Hippocampal formation (tissue), 2 donors: ENCODE results near the gene SRP68.
A peak's percentile ranks its signal among the peaks of the same experiment; 100 is the strongest.

Experiments
- DNase-seq, 2 donors: peaks; one replicate each; lab custom pipeline; 2025; lab: John Stamatoyannopoulos, UW

SRP68 gene

DNA sequence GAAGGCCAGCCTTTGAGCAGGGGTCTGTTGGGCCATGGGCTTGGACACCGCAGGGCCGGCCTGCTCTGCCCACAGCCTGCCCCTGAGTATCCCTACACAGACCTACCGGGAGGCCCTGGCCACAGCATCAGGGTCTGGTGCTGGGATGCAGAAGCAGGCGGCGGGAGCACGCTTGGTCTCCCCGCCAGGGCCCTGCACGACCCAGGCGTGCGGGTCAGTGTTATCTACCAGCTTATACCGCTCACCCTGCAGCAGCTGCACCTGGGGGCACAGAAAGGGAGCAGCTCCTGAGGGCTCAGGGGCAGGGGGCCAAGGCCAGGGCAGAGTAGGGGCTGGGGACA lies 54.0 kb downstream of the SRP68 start:
- no peak for DNase-seq

DNA sequence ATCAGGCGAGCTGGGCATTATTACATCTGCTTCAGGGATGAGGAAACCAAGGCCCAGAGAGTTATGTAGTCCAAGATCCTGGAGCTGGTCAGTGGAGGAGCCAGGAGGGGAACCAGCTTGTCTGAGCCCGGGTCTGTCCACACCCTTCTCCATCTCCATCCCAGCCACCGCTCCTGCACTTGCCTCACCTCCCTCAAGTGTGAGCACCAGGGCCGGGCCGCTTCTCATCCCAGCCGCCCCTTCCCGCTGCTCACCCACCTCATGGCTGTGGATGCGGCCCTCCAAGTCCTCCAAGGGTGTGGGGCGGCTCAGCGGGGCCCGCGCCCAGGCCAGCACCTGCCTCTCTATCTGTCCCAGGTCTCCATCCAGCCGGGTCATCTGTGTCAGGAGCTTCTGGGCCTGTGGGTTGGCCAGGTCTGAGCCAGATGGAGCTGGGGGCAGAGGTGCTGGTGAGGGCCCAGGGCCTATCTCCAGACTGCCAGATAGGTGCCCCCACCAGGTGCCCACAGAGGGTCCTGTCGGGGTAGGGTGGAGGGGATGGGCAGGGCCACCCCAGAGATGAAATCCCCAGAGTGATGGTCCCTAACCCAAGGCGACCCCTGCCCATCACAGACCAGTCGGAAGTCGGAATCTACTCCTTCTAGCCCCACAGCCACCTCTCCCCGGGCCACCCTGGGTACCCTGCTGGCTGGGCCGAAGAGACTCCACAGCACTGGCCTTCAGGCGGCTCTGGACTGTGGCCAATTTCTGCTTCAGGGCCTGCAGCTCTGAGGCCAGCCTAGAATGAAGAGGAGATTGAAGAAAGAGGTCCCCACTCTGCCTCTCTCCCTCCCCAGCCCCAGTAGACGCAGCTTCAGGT lies 54.6 kb downstream of the SRP68 start:
- no peak for DNase-seq

DNA sequence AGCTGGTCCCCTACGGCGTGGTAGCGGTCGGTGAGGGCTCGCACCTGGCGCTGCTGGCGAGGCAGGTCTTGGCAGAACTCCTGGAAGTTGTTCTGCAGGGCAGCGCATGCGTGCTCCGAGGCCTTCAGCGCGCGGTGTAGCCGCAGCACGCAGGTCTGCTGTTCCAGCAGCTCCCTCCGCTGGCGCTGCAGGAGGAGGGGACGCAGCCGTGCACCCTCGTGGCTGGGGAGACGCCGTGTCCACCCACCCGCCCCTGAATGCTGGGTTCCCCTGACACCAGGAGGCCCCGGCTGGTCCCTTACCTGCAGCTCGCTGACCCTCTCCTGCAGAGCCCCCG lies 57.4 kb downstream of the SRP68 start:
- no peak for DNase-seq

DNA sequence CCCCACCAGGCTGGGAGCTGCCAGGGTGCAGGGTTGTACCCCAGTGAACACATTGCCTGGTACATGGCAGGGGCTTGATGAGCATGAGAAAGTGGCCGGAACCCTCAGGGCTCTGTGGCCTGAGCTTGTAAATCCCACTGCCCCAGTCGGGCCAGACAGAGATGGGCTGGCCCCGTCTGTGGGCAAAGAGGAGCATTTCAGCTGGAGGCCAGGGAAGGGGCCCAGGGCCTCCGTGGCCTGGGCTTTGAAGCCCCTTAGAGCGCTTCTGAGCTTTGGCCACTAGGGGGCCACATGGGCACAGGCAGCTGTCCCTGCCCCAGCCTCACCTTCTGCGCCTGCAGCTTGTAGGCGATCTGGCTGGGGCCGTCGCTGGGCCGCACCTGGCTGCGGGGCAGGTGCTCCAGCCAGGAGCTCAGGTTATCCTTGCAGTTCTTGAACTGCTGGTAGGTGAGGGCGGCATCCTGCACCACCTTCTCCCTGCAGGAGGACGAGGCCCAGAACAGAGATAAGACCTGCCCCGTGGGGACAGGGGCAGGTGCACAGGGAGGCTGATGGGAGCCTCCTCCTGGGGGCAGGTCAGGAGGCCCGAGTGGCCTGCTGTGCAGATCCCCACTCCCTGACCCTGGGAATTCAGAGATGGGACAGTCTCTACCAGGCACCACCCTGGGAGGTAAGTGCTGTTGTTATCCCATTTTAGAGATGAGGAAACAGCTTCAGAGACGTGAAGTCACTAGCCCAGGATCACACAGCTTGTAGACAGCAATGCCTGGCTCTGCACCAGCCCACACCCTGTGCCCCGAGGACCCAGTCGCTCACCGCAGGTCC lies 58.0 kb downstream of the SRP68 start:
- DNase-seq = peak; percentile 3 to 41

DNA sequence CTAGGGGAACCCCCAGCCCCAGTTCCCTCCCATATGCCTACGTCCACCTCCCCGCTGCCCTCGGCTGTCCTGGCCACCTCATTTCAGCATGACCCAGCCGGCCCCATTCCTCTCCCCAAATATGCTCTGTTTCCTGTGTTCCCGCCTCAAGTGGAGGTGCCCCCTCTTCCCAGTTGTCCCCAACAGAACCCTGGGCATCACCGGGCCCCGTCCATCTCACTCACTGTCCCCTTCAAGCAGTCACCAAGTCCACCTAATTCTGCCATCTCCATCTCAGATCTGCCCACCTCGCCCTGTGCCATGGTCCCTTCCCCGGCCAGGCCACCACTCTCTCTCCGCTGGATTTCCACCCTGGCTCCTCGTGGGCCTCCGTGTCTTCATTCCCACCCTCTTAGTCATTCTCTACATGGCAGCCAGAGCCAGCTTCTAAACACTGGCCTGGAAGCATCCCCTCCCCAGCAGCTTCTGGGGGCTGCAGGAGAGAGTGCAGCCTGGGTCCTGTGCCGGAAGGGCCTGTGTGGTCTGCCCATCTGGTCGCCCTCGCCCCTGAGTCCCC lies 58.9 kb downstream of the SRP68 start:
- DNase-seq = no peak

DNA sequence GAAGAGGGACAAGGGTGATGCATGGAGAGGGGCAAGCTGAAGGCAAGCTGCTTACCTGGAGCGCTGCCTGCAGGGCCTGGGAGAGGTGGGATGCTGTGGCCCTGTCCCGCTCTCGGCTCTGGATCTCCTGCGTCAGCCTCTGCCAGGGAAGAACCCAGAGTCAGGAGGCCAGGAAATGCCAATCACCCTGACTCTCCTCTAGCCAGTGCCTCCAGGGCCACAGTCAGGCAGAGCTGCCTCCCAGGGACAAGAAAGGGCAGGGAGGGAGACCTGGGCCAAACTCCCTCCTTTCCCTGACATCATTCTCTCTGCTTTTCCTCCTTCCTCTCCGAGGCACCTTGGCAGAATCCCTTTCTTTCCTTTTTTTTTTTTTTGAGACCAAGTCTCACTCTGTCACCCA lies 60.4 kb downstream of the SRP68 start:
- no peak for DNase-seq

DNA sequence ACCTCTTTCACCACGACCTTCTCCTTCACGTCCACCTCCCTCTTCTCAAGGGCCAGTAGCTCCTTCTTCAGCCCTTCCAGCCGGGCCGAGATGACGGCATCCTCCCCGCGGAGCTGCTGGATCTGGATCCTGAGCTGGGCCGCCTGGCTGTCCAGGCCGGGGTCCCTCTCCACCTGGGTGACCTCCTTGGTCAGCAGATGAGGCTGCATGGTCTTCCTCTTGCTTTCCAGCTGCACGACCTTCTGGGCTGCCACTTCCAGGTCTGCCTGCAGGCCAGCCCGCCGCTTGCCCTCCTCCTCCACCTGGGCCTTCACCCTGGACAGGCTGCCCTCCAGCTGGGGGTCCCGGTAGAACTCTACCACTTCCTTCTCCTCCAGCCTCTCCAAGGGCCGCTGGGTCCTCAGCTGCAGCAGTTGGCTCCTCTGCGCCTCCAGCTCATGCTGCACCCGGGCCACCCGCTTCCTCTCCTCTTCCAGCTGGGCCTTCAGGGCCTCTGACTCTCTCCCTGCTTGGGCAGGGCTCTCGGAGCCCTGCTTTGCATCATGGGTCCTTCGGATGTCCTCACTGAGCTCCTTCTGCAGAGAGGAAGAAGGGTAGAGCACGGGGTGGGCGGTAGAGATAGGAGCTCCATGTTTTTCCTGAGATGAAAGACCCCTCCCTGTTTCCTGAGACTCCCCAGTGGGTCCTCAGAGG lies 62.2 kb downstream of the SRP68 start:
- no peak for DNase-seq

DNA sequence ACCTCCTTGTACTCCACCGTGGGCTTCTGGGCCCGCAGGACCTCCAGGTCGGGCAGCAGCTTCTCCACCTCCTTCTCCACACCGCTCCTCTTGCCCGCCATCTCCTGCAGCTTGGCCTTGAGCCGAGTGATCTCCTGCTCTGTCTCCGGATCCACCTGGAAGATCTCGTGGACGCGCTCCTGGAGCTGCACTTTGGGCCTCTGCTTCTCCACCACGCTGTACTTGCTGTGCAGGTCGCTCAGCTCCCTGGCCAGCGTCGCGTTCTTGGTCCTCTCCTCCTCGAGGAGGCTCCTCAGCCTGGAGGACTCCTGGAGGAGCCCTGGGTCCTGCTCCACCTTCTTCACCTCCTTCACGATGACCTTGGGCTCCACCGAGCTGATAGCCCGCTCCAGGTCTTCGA lies 62.9 kb downstream of the SRP68 start:
- no peak for DNase-seq

DNA sequence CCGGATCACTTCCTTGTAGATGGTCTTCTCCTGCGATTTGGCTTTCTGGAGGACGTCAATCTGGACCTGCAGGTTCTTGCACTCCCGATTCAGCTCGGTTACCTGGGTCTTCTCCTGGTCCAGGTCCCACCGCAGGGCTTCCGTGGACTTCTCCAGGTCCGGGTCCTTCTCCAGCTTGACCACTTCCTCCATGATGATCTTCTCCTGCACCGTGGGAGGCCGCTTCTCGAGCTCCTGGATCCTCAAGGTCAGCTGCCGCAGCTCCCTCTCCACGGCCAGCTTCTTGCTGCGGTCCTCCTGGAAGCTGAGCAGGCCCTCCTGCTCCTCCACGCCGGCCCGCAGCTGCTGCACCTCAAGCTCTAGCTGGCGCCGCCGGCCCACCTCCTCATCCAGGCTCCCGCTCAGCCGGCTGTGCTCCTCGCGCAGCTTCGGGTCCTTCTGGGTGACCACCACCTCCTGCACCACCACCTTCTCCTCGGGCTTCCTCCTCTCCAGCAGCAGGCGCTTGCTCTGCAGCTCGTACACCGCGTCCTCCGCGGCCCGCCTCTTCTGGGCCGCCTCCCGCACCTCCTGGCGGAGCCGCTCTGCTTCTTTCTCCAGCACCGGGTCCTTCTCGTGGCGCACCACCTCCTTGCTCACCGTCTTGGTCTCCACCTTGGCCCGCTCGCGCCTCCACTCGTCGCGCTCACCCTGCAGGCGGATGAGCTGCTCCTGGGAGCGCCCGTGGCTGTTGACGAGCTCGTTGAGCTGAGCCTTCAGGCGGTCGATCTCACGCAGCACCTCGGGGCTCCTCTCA lies 63.5 kb downstream of the SRP68 start:
- no peak for DNase-seq

DNA sequence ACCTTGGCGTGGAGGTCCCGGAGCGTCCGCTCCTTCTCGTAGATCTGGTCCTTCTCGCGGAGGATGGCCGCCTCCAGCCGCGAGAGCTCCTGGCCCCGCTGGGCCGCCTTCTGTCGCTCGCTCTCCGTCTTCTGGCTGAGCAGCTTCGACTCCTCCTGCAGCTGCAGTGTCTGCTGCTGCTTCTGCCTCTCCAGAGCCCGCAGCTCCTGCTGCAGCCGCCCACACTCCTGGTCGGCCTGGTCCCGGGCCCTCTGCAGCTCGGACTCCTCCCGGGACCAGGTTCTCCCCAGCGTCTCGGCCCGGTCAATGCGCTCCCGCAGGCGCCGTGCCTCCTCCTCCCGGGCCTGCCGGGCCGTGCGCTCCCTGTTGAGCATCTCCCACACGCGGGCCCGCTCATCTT lies 64.1 kb downstream of the SRP68 start:
- DNase-seq = no peak

DNA sequence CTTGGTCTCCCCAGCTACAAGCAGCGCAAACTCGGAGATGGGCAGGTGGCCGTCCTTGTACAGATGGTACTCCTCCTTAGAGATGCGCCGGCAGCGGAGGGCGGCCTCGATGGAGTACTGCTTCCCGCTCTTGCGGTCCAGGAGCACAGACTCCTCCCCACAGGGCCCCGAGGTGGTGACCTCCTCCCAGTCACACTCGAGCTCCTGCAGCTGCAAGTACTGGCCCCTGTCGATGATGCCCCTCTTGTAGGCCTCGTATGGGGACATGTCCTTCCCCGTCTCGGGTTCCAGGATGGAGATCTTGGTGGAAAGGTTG lies 64.5 kb downstream of the SRP68 start:
- no peak for DNase-seq

DNA sequence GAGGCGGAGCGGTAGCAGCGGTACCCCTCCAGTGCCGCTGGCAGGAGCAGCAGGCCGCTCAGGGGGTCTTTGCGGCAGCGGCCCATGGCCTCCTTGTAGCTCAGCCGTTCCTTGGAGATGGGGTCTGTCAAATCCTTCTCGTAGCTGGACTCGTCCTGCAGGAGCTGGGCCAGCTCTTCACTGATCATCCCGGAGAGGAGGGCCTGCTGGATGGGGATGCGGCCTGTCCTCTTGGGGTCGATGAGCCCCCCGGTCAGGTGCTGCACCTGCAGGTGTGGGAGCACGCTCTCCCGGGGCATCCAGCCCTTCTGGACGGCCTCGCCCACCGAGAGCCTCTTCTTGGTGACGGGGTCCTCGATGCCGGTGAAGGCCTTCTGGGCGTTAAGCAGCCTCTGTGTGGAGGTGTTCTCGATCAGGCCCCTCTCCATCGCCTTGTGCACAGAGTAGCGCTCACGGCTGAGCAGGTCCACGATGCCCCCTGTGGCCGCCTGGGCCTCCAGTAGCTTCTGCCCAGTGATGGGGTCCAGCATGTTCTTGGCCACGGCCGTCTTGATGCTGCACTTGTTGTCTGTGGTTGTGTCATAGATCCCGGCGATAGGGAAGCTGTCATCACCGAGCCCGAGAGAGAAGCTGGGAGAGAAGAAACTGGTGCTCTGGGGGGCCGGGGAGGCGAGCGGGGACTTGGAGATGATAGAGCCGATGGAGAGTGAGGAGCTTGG lies 65.0 kb downstream of the SRP68 start:
- no peak for DNase-seq

DNA sequence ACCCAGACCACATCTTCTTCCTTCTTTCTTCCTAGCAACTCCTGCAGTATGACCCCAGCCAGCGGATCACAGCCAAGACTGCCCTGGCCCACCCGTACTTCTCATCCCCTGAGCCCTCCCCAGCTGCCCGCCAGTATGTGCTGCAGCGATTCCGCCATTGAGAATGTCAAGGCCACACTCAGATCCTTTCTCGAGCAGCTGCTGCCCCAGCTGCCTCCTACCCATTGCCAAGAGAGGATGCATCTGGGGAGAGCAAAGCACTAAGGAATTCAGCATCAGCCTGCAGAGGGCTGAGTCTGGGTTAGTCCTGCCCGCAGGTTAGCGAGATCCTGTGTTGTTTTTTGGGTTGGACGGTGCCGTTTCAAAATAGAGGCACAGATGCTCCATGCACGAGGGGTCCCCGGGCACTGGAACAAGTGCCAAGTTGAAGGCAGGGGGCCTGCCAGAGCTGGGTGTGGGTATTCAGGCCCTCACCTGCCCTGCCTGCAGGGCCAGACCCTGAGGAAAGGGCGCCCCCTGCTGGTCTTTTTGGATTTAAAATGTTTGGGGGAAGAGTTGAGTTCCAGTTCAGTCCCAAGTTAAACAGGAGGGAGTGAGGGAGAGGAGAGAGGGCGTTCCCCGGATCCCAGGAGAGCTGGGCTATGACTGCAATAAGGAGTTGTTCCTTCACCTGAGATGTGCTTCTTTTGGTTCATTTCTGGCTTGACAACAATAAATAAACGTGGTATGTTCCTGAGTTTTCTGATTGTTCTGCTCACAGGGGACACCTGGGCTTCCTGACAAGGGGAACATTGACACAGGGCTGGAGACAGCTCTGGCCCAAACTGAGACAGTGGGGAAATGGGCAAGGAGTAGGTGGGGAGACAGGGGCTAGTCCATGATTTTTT lies 66.8 kb downstream of the SRP68 start:
- peak; percentile 1 to 68 for DNase-seq

DNA sequence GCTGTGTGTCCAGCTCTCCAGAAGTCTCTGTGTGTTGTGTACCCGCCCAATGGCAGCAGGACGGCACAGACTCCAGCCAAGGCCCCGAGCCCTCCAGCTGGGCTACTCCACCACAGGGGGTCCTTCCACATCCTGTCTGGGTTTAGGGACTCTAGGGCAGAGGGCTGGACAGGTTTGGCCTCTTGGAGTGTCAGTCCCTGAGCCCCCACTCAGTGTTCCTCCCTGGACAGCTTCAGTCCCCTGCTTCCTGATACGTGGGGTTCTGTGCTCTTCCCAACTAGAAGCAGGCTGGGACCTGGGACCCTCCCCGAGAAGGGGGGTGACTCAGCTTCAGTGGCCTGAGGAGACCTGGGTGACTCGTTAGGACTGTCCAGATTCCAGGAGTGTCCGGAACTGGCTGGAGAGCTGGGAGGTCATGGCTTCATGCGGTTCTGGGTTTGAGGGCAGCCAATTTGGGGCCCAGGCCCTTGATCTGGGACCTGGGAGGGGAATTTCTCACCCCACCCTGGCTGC lies 67.5 kb downstream of the SRP68 start:
- DNase-seq = no peak

DNA sequence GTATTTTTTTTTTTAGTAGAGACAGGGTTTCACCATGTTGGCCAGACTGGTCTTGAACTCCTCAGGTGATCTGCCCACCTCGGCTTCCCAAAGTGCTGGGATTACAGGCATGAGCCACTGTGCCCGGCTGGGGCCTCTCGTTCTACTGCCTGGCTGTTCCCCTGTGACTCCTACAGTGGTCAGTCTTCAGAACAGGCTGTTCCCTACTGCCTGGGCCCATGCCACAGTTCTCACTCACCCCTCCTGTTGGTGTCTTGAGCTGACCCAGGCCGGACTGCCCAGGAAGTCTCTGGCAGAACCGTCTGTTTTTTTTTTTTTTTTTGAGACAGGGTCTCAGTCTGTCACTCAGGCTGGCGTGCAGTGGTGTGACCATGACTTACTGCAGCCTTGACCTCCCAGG lies 68.4 kb downstream of the SRP68 start:
- no peak for DNase-seq

DNA sequence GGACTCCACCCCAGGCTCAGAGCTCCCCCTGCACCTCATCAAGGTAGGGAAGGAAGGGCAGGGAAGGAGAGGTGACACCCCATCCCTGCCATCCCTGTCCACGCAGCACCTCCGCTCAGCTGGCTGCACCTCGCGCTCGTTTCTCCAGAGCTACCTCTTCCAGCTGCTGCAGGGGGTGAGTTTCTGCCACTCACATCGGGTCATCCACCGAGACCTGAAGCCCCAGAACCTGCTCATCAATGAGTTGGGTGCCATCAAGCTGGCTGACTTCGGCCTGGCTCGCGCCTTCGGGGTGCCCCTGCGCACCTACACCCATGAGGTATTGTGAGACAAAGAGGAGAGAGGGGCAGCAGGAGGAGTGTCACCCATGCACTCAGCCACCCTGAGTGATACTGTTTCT lies 70.2 kb downstream of the SRP68 start:
- no peak for DNase-seq

DNA sequence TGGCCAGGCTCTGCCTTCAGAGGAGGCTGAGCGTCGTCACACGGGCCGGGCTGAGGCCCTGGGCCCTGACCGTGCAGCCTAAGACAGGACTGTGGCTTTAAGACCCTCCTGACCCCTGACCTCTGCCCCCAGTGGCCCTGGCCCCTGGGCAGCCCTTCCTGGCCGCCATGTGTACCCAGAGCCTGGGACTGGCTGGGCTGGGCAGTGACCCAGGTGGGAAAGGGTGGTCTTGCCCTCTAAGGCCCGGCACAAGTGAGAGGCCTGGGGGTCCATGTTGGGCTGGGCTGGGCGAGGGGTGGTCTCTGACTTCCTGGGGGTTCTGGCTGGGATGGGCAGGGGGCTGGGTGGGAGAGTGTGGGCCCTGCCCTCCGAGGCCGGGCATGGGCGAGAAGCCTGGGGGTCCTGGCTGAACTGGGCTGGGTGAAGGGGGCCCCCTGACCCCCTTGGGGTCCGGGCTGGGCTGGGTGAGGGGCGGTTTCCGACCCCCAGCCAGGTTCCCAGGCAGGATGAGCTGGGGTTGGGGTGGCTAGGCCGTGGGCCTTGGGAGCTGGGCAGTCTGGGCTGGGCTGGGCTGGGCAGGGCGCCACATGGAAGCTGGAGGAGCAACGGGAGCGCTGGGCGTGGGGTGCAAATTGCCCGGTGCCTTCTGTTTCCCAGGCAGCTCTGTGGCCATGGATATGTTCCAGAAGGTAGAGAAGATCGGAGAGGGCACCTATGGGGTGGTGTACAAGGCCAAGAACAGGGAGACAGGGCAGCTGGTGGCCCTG lies 71.4 kb downstream of the SRP68 start, which contains the start of gene CDK3:
TSS of gene CDK3 (plus strand) at position 101 of the 767 bp plus-strand sequence. CDS start at position 672, 571 bp downstream.
- no peak for DNase-seq

DNA sequence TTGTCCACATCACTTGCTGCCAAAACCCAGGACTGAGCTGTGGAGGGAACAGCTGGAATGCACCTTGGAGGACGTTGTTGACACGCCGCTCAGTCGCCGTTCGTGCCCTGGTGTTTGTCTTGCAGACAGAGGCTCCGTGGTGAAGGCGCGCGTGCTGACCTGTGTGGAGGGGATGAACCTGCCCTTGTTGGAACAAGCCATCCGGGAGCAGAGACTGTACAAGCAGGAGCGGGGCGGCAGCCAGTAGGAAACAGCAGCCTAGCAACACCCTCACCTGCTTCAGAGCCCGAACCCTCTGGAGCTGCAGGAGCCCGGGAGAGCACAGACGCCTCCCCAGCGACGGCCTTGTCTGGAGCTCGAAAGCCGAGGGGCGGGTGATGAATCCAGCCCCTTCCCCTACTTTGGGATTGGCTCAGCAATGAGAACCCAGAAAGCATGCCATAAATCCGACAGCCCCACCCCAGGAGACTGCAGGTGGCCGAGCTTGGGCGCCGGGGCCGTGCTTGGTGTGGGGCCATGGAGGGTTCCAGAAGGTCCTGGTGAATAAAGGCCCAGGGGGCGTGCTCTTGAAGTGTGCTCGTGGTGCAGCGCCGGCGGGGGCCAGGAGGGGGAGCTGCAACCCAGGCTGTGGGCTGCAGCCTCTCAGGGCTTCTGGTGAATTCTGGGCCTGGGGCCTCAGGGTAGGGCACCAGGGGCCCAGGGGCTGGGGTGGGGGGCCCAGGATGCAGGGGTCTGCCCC lies 72.1 kb downstream of the SRP68 start:
- DNase-seq = no peak
